ENCODE measurements around the gene CREBZF.

CREBZF gene

GRCh38 chr11:85705800-85706199, 40.9 kb upstream of the CREBZF start:
- Histone ChIP-seq H3K4me1 (ENCODE audit: insufficient read depth, poor library complexity, severe bottlenecking) (no peaks in the 10 kb centered on the region), H3K36me3 (ENCODE audit: low read depth) (no peaks in the 10 kb centered on the region), H3K27ac (ENCODE audit: poor library complexity, severe bottlenecking) (no peak overlapping the region), H3K4me3 (ENCODE audit: severe bottlenecking) (no peak overlapping the region), H3K9me3 (ENCODE audit: severe bottlenecking) (peaks cover 2% of the 10 kb centered on the region), H3K27me3 (ENCODE audit: insufficient read depth, poor library complexity, severe bottlenecking) (peaks cover 3% of the 10 kb centered on the region)
- TF ChIP-seq CTCF (IDR thresholded peaks at IDR 0.05; ENCODE audit: poor library complexity, severe bottlenecking), result no peak
- ATAC-seq (ENCODE audit: low read depth) (no peak), DNase-seq (ENCODE audit: low spot score) (no peak)

- TF ChIP-seq CTCF (IDR thresholded peaks at IDR 0.05; ENCODE audit: poor library complexity, severe bottlenecking), result no peak
- ATAC-seq (ENCODE audit: low read depth) (no peak), DNase-seq (ENCODE audit: low spot score) (no peak)
- H3K27me3 ChIP-seq (ENCODE audit: insufficient read depth, poor library complexity, severe bottlenecking), result peaks cover 3% of the 10 kb centered on the region
- no peak overlapping the region for H3K4me3 ChIP-seq (ENCODE audit: severe bottlenecking)
- peaks cover 2% of the 10 kb centered on the region for H3K9me3 ChIP-seq (ENCODE audit: severe bottlenecking)
- no peak overlapping the region for H3K27ac ChIP-seq (ENCODE audit: poor library complexity, severe bottlenecking)
- H3K4me1 ChIP-seq (ENCODE audit: insufficient read depth, poor library complexity, severe bottlenecking), result no peaks in the 10 kb centered on the region
- H3K36me3 ChIP-seq (ENCODE audit: low read depth), result no peaks in the 10 kb centered on the region
Observed at GRCh38 chr11:85704967-85705366, 40.0 kb upstream of the CREBZF start.

GRCh38 chr11:85699957-85700741, 35.2 kb upstream of the CREBZF start:
- no peak overlapping the region for H3K27ac ChIP-seq (ENCODE audit: poor library complexity, severe bottlenecking)
- H3K36me3 ChIP-seq (ENCODE audit: low read depth), result no peaks in the 10 kb centered on the region
- peaks cover 2% of the 10 kb centered on the region for H3K9me3 ChIP-seq (ENCODE audit: severe bottlenecking)
- no peak for TF ChIP-seq CTCF (IDR thresholded peaks at IDR 0.05; ENCODE audit: poor library complexity, severe bottlenecking)
- DNase-seq (ENCODE audit: low spot score) (no peak), ATAC-seq (ENCODE audit: low read depth) (no peak)
- H3K4me3 ChIP-seq (ENCODE audit: severe bottlenecking), result no peak overlapping the region
- no peaks in the 10 kb centered on the region for H3K4me1 ChIP-seq (ENCODE audit: insufficient read depth, poor library complexity, severe bottlenecking)
- H3K27me3 ChIP-seq (ENCODE audit: insufficient read depth, poor library complexity, severe bottlenecking), result peaks cover 3% of the 10 kb centered on the region

- Histone ChIP-seq H3K9me3 (ENCODE audit: severe bottlenecking) (peaks cover 2% of the 10 kb centered on the region), H3K4me3 (ENCODE audit: severe bottlenecking) (no peak overlapping the region), H3K4me1 (ENCODE audit: insufficient read depth, poor library complexity, severe bottlenecking) (no peaks in the 10 kb centered on the region), H3K27ac (ENCODE audit: poor library complexity, severe bottlenecking) (no peak overlapping the region), H3K36me3 (ENCODE audit: low read depth) (no peaks in the 10 kb centered on the region), H3K27me3 (ENCODE audit: insufficient read depth, poor library complexity, severe bottlenecking) (no peaks in the 10 kb centered on the region)
- no peak for TF ChIP-seq CTCF (IDR thresholded peaks at IDR 0.05; ENCODE audit: poor library complexity, severe bottlenecking)
- peak; percentile 33; the same call in 1 of the 3 replicates for ATAC-seq (ENCODE audit: low read depth)
- DNase-seq (ENCODE audit: low spot score), result no peak
Observed at GRCh38 chr11:85698195-85698594, 33.3 kb upstream of the CREBZF start.

GRCh38 chr11:85697747-85698146, 32.8 kb upstream of the CREBZF start:
- Histone ChIP-seq H3K9me3 (ENCODE audit: severe bottlenecking) (peaks cover 2% of the 10 kb centered on the region), H3K27me3 (ENCODE audit: insufficient read depth, poor library complexity, severe bottlenecking) (no peaks in the 10 kb centered on the region), H3K36me3 (ENCODE audit: low read depth) (no peaks in the 10 kb centered on the region), H3K4me1 (ENCODE audit: insufficient read depth, poor library complexity, severe bottlenecking) (no peaks in the 10 kb centered on the region), H3K27ac (ENCODE audit: poor library complexity, severe bottlenecking) (no peak overlapping the region), H3K4me3 (ENCODE audit: severe bottlenecking) (no peak overlapping the region)
- no peak for DNase-seq (ENCODE audit: low spot score)
- no peak for TF ChIP-seq CTCF (IDR thresholded peaks at IDR 0.05; ENCODE audit: poor library complexity, severe bottlenecking)
- no peak for ATAC-seq (ENCODE audit: low read depth)
